GM21529 (cell line): ENCODE results near the gene PDLIM5.
"Not testable (repeated sequence)": the region's sequence is repeated elsewhere in the genome, so short reads cannot be mapped to it uniquely, and the experiment has no call there.

Source experiments
- ATAC-seq: cut with Tn5 transposase; IDR thresholded peaks from one replicate; pipeline ENCODE4 v1.9.1; 2021; ENCODE audit not compliant: unreplicated experiment

Gene PDLIM5

GRCh38 chr4:94490437-94490836 lies 38.7 kb downstream of the PDLIM5 start:
- ATAC-seq, result no peak

GRCh38 chr4:94491322-94491721 lies 39.6 kb downstream of the PDLIM5 start:
- no peak for ATAC-seq

- ATAC-seq, result no peak
These were observed 43.7 kb downstream of the PDLIM5 start for GRCh38 chr4:94495408-94495807.

- ATAC-seq, result no peak
These were observed 45.9 kb downstream of the PDLIM5 start for GRCh38 chr4:94497690-94498089.

GRCh38 chr4:94498502-94498901 lies 46.8 kb downstream of the PDLIM5 start:
- ATAC-seq, result no peak

- ATAC-seq, result no peak
These were observed 48.9 kb downstream of the PDLIM5 start for GRCh38 chr4:94500685-94501084.

GRCh38 chr4:94504545-94504944 lies 52.8 kb downstream of the PDLIM5 start:
- no peak for ATAC-seq

- no peak for ATAC-seq
These were observed 55.1 kb downstream of the PDLIM5 start for GRCh38 chr4:94506822-94507221.

- peak; percentile 27 for ATAC-seq
These were observed 55.5 kb downstream of the PDLIM5 start for GRCh38 chr4:94507281-94507680.

- peak; percentile 53 for ATAC-seq
These were observed 56.0 kb downstream of the PDLIM5 start for GRCh38 chr4:94507708-94508107.

- ATAC-seq, result no peak
These were observed 56.6 kb downstream of the PDLIM5 start for GRCh38 chr4:94508296-94508695.

GRCh38 chr4:94508806-94509205 lies 57.1 kb downstream of the PDLIM5 start:
- no peak for ATAC-seq

GRCh38 chr4:94511591-94511990 lies 59.8 kb downstream of the PDLIM5 start:
- ATAC-seq, result no peak

GRCh38 chr4:94513532-94513931 lies 61.8 kb downstream of the PDLIM5 start:
- not testable (repeated sequence) for ATAC-seq

- no peak for ATAC-seq
These were observed 63.6 kb downstream of the PDLIM5 start for GRCh38 chr4:94515365-94515764.

GRCh38 chr4:94516067-94516466 lies 64.3 kb downstream of the PDLIM5 start:
- ATAC-seq, result no peak

- no peak for ATAC-seq
These were observed 65.3 kb downstream of the PDLIM5 start for GRCh38 chr4:94516999-94517398.

GRCh38 chr4:94517492-94517891 lies 65.8 kb downstream of the PDLIM5 start:
- ATAC-seq, result no peak

- ATAC-seq, result peak; percentile 54
These were observed 67.3 kb downstream of the PDLIM5 start for GRCh38 chr4:94519019-94519418.

- ATAC-seq, result peak; percentile 46
These were observed 68.4 kb downstream of the PDLIM5 start for GRCh38 chr4:94519925-94520789.

GRCh38 chr4:94523033-94523580 lies 71.4 kb downstream of the PDLIM5 start:
- ATAC-seq, result no peak

- ATAC-seq, result no peak
These were observed 71.9 kb downstream of the PDLIM5 start for GRCh38 chr4:94523617-94524016.
